Ovary (tissue), 9 donors: ENCODE results near the gene CUBN. TPM values are rescaled to one million over a fixed set of nuclear protein-coding genes. Genes with fewer than 3 reads are reported as not detected.

ENCODE experiments used
- DNase-seq, 5 donors: peaks; one replicate each; pipeline ENCODE4 v3.0.0-alpha.2; 2019 to 2020
- H3K27ac ChIP-seq, 2 donors: fragments of 200-600 bp; one replicate each; pipeline versions ENCODE4 v1.5.1 to v1.8.0; 2019 to 2022
- H3K27me3 ChIP-seq: fragments of 200-600 bp; one replicate; pipeline ENCODE4 v1.8.0; 2022
- H3K36me3 ChIP-seq: fragments of 200-600 bp; sonication (generic); one replicate; pipeline ENCODE4 v1.5.1; 2019
- H3K4me1 ChIP-seq: one replicate; pipeline ENCODE4 v1.8.1; 2013; ENCODE audit warnings: mild to moderate bottlenecking, moderate library complexity; ENCODE audit not compliant: insufficient read depth
- H3K4me3 ChIP-seq: fragments of 200-600 bp; sonication (generic); one replicate; pipeline ENCODE4 v1.5.1; 2017
- H3K9me3 ChIP-seq, 2 donors: fragments of 200-600 bp in 1 of 2; sonication (generic) in 1 of 2; one replicate each; pipeline versions ENCODE4 v1.5.1 to v1.8.1; 2013 to 2019; ENCODE audit warnings: mild to moderate bottlenecking in 1 of 2, moderate library complexity in 1 of 2
- EP300 ChIP-seq: sonication (generic); formaldehyde crosslinking; IDR thresholded peaks from one replicate; pipeline ENCODE4 v1.6.1; 2017; ENCODE audit warnings: antibody characterized with exemption
- POLR2A ChIP-seq: fragments of 450-650 bp; IDR thresholded peaks from one replicate; pipeline ENCODE4 v1.6.1; 2017; ENCODE audit warnings: antibody characterized with exemption, mild to moderate bottlenecking, moderate library complexity
- WGBS, 3 donors: extraction: QIAGEN DNeasy Blood & Tissue Kit in 1 of 3; methylation state at CpG; one replicate each; pipeline versions ENCODE4 v1.1.5 to v1.1.7; 2013 to 2017; 5-methylcytosine and 5-hydroxymethylcytosine counted together
- intact Hi-C, 4 donors: fragments of 100-400 bp; cut with DNase I; formaldehyde crosslinking; loops; one replicate each; pipeline versions ENCODE4 v1.11.0 to v1.15.1; 2022 to 2023
- polyA plus RNA-seq, 2 donors: library from polyadenylated mRNA; stranded (reverse); fragments of 200-250 nt in 1 of 2; fragments of 350-450 nt in 1 of 2; fragmentation: Illumina TruSeq in 1 of 2; extraction: RNeasy Lipid Tissue Mini Kit (QIAGEN cat#74804) in 1 of 2; gene quantifications; one replicate each; pipeline ENCODE4 v1.2.3, GENCODE V29; 2013 to 2014
- total RNA-seq, 7 donors: library from RNA; depleted of rRNA in 2 of 7; stranded (reverse); fragments of >200 nt in 2 of 7; fragmentation: NEBNext Ultra II Directional in 3 of 7; extraction: Animal tissue kit (Norgen Biotek cat#: 25700) in 3 of 7; gene quantifications; one replicate each; pipeline versions ENCODE4 v1.1.0 to v1.2.4, GENCODE V29; 2016 to 2023
- TF ChIP-seq, protein P1 (sequence below), 3 donors: fragments of 450-650 bp in 2 of 3; fragments of 200-600 bp in 1 of 3; IDR thresholded peaks; one replicate each; pipeline versions ENCODE4 v1.5.1 to v1.8.0; 2016 to 2022; ENCODE audit warnings: antibody characterized with exemption in 3 of 3, mild to moderate bottlenecking in 1 of 3
- donor health status: DM: no; HTN: no; CAD: no; lungs with moderate emphysema.
- donor health status: DM: no; HTN: no; CAD: no.
- donor health status: Bipolar disorder and iron deficiency.
- donor health status: DM: yes; HTN: yes; CAD: no.
- donor health status: DM: no; HTN: no; CAD: no.
- donor health status: DM: yes; HTN: yes; CAD: no.

The CUBN gene
- total and polyA plus RNA-seq, 9 donors: 1.9 to 5.8 (median 4.0) TPM

DNA sequence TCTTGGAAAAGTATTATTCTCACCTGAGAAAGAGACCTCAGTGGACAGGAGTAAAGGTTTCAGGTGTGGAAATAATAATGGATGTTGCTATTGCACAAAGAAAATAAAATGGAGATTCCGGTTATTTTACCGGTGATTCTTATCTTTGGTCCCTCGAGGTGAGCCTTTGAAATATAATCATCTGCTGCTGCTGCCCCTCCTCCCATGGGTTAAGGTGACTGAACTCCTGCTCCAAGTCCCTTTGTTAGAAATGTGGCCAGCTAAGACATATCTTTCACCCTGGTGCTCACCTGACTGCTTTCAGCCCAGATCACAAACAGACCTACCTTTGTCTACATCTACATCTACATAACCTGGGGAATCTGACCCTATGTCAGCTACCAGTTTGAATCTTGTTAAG is 5.7 kb downstream of the CUBN start:
- Histone ChIP-seq H3K36me3 (no peaks in the 10 kb centered on the region), H3K9me3 (no peaks in the 10 kb centered on the region), H3K27ac (no peak overlapping the region), H3K27me3 (no peaks in the 10 kb centered on the region), H3K4me1 (peaks cover 1% of the 10 kb centered on the region), H3K4me3 (no peak overlapping the region)
- intact Hi-C loops: loop anchor here in 1 of 4 donors (10.0 kb wide), 1 partner anchor 71 kb away; no protein-coding TSS in a partner anchor
- DNase-seq: no peak
- 83 to 93% (median 89%) methylated on average over 3 of the region's 3 CpGs for WGBS, 3 donors
- TF ChIP-seq POLR2A: no peak
- no peak for TF ChIP-seq EP300
- TF ChIP-seq, protein P1, sequence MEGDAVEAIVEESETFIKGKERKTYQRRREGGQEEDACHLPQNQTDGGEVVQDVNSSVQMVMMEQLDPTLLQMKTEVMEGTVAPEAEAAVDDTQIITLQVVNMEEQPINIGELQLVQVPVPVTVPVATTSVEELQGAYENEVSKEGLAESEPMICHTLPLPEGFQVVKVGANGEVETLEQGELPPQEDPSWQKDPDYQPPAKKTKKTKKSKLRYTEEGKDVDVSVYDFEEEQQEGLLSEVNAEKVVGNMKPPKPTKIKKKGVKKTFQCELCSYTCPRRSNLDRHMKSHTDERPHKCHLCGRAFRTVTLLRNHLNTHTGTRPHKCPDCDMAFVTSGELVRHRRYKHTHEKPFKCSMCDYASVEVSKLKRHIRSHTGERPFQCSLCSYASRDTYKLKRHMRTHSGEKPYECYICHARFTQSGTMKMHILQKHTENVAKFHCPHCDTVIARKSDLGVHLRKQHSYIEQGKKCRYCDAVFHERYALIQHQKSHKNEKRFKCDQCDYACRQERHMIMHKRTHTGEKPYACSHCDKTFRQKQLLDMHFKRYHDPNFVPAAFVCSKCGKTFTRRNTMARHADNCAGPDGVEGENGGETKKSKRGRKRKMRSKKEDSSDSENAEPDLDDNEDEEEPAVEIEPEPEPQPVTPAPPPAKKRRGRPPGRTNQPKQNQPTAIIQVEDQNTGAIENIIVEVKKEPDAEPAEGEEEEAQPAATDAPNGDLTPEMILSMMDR (IDR thresholded peaks at IDR 0.05): no peak

DNA sequence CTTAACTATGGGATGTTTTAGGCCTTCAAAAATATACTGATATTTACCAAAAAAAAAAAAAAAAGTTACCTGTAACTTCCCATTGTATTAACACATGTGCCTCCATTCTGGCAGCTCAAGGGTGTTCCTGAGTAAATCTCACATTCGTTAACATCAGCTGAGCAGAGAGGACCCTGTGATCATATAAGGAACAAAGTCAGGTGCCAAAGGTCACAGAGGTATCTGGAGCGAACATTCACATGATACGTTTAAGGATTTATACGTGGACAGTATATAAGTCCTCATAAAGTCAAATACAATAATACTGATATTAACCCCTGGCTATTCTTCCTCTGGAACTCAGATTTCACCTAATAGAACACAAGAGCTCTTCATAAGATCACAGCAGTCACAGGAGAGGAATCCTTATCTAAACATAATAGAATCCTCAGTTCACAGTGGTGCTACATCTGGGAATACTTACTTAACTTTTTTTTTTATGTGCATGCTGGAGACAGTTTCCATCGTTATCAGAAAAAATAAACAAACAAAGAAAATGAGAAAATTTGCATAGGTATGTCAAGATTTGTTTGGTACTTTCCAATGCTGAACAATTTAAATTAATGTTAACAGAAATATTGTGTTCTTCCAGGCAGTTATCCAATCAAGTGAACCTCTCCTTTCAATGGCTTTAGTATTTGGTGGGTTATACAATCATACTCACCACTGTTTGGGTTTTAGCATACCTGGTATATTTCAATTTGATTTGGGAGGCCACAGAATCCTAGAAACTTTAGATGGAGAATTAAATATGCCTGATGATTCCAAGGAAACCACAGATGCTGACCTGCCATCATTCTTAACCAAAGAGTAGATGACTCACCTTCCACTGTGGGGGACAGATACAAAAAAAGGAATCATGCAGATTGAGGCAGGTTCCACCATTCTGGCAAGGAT is 6.6 kb downstream of the CUBN start:
- TF ChIP-seq POLR2A (no peak), EP300 (no peak)
- TF ChIP-seq, protein P1 (IDR thresholded peaks at IDR 0.05): no peak
- Histone ChIP-seq H3K36me3 (no peaks in the 10 kb centered on the region), H3K27ac (no peak overlapping the region), H3K27me3 (no peaks in the 10 kb centered on the region), H3K4me1 (peaks cover 1% of the 10 kb centered on the region), H3K4me3 (no peak overlapping the region), H3K9me3 (no peaks in the 10 kb centered on the region)
- no peak for DNase-seq
- intact Hi-C loops: loop anchor here in 1 of 4 donors (10.0 kb wide), 1 partner anchor 72 kb away; no protein-coding TSS in a partner anchor
- 62 to 68% (median 68%) methylated on average over 5 of the region's 5 CpGs for WGBS, 3 donors

GRCh38 chr10:17122052-17122451 is 7.6 kb downstream of the CUBN start:
- intact Hi-C loops: loop anchor here in 1 of 4 donors (10.0 kb wide), 1 partner anchor 73 kb away; no protein-coding TSS in a partner anchor
- TF ChIP-seq POLR2A (no peak), EP300 (no peak)
- TF ChIP-seq, protein P1 (IDR thresholded peaks at IDR 0.05): no peak
- Histone ChIP-seq H3K27ac (no peak overlapping the region), H3K4me3 (no peak overlapping the region), H3K27me3 (no peaks in the 10 kb centered on the region), H3K36me3 (no peaks in the 10 kb centered on the region), H3K4me1 (peaks cover 1% of the 10 kb centered on the region), H3K9me3 (no peaks in the 10 kb centered on the region)
- DNase-seq: no peak
- WGBS, 3 donors: 88 to 94% (median 91%) methylated on average over 2 of the region's 2 CpGs

GRCh38 chr10:17120694-17121093 is 8.9 kb downstream of the CUBN start:
- Histone ChIP-seq H3K27me3 (no peaks in the 10 kb centered on the region), H3K4me1 (peaks cover 1% of the 10 kb centered on the region), H3K4me3 (no peak overlapping the region), H3K36me3 (no peaks in the 10 kb centered on the region), H3K27ac (no peak overlapping the region), H3K9me3 (no peaks in the 10 kb centered on the region)
- no peak for TF ChIP-seq EP300
- TF ChIP-seq, protein P1 (IDR thresholded peaks at IDR 0.05): no peak
- TF ChIP-seq POLR2A: no peak
- DNase-seq: no peak
- intact Hi-C loops: loop anchor here in 1 of 4 donors (10.0 kb wide), 1 partner anchor 74 kb away; no protein-coding TSS in a partner anchor
- WGBS, 3 donors: 32 to 66% (median 46%) methylated on average over 3 of the region's 3 CpGs
